WTC11 (cell line): ENCODE results near the gene CCDC3.
"Not testable (repeated sequence)": the region's sequence is repeated elsewhere in the genome, so short reads cannot be mapped to it uniquely, and the experiment has no call there.

Source experiments
- CTCF ChIP-seq: fragments of 200-600 bp; IDR thresholded peaks from 2 replicates; pipeline ENCODE4 v1.8.0; 2022; ENCODE audit warnings: antibody characterized with exemption
- FOXK1 ChIP-seq: sonication (generic); formaldehyde crosslinking; IDR thresholded peaks from 2 replicates; pipeline ENCODE4 v1.8.0; 2022; ENCODE audit warnings: mild to moderate bottlenecking, moderate library complexity, missing genetic modification reagents
- TF ChIP-seq, protein P1 (sequence below): sonication (generic); formaldehyde crosslinking; IDR thresholded peaks from 2 replicates; pipeline ENCODE4 v1.8.0; 2022; ENCODE audit warnings: mild to moderate bottlenecking, missing genetic modification reagents
- TF ChIP-seq, protein P2 (sequence below): sonication (generic); formaldehyde crosslinking; IDR thresholded peaks from 2 replicates; pipeline ENCODE4 v1.8.0; 2023; ENCODE audit warnings: missing genetic modification reagents

DNA sequence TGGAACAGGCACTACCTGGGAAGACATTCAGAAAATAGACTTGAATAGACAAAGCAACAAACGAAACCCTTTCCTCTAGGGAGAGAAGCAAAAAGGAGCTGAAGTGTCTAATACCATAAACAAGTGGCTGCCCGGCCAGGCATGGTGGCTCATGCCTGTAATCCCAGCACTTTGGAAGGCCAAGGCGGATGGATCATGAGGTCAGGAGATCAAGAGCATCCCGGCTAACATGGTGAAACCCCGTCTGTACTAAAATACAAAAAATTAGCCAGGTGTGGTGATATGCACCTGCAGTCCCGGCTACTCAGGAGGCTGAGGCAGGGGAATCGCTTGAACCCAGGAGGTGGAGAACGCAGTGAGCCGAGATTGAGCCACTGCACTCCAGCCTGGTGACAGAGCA lies 34.2 kb upstream of the CCDC3 start:
- TF ChIP-seq, protein P1, sequence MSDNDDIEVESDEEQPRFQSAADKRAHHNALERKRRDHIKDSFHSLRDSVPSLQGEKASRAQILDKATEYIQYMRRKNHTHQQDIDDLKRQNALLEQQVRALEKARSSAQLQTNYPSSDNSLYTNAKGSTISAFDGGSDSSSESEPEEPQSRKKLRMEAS (CRISPR knock-in tag): not testable (repeated sequence)
- TF ChIP-seq, protein P2, sequence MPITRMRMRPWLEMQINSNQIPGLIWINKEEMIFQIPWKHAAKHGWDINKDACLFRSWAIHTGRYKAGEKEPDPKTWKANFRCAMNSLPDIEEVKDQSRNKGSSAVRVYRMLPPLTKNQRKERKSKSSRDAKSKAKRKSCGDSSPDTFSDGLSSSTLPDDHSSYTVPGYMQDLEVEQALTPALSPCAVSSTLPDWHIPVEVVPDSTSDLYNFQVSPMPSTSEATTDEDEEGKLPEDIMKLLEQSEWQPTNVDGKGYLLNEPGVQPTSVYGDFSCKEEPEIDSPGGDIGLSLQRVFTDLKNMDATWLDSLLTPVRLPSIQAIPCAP: not testable (repeated sequence)
- TF ChIP-seq CTCF; FOXK1 (CRISPR knock-in tag): not testable (repeated sequence)
